ENCODE measurements around the gene MSH6.

GRCh38 chr2:47769318-47769717, 13.6 kb upstream of the MSH6 start:
- TF ChIP-seq CTCF (IDR thresholded peaks at IDR 0.05 in 4 of 5, conservative IDR thresholded peaks at IDR 0.05 in 1 of 5): no peak
- TF ChIP-seq POLR2A (IDR thresholded peaks at IDR 0.05): no peak

Data from gastrocnemius medialis (tissue), 4 donors.